IMR-90 (cell line): Measurements from ENCODE around the gene SLC9A9. TPM values are rescaled to one million over a fixed set of nuclear protein-coding genes. Genes with fewer than 3 reads are reported as not detected.

ENCODE experiments used
- ATAC-seq: fragments of 200-7000 bp; cut with Tn5 transposase; 2 replicates; pipeline ENCODE4 v1.9.1; 2020; ENCODE audit warnings: low read depth, mild to moderate bottlenecking, moderate library complexity
- BruUV-seq: library from RNA; stranded (reverse); fragments of 400-500 nt; replicated peaks from 2 replicates; lab custom pipeline; 2021; lab: Mats Ljungman, UMichigan
- CTCF ChIA-PET: fragments of 300-600 bp; formaldehyde crosslinking; extraction: SDS; loops from one replicate; lab custom pipeline; 2021; ENCODE audit warnings: antibody characterized with exemption; lab: Yijun Ruan, JAX
- POLR2A ChIA-PET: fragments of 300-600 bp; sonication (Branson Sonifier 250); formaldehyde crosslinking; loops from one replicate; lab custom pipeline; 2022; ENCODE audit warnings: antibody characterized with exemption; ENCODE audit not compliant: unreplicated experiment; lab: Charles Lee
- DNase-seq: peaks from one replicate; pipeline ENCODE4 v3.0.0; 2013
- H2AFZ ChIP-seq: replicated peaks from 2 replicates; pipeline ENCODE3; 2013; ENCODE audit warnings: low read length, mild to moderate bottlenecking; ENCODE audit not compliant: poor library complexity
- H2AK5ac ChIP-seq: 2 replicates; pipeline ENCODE4 v1.6.1; 2013; ENCODE audit warnings: low read depth, low read length, inconsistent platforms
- H2AK9ac ChIP-seq: replicated peaks from 2 replicates; pipeline ENCODE3; 2013; ENCODE audit warnings: mild to moderate bottlenecking, low read depth, low read length, moderate library complexity; ENCODE audit not compliant: poor library complexity
- H2BK120ac ChIP-seq: 2 replicates; pipeline ENCODE4 v1.6.1; 2013; ENCODE audit warnings: low read depth, low read length, inconsistent platforms
- H2BK15ac ChIP-seq: 3 replicates; pipeline ENCODE4 v1.6.1; 2013; ENCODE audit warnings: low read depth, low read length, inconsistent platforms
- H2BK20ac ChIP-seq: 2 replicates; pipeline ENCODE4 v1.6.1; 2013; ENCODE audit warnings: low read depth, mild to moderate bottlenecking, inconsistent platforms, low read length, moderate library complexity
- H2BK5ac ChIP-seq: 2 replicates; pipeline ENCODE4 v1.6.1; 2013; ENCODE audit warnings: mild to moderate bottlenecking, low read depth, low read length, inconsistent platforms; ENCODE audit not compliant: poor library complexity, severe bottlenecking
- H3K14ac ChIP-seq: replicated peaks from 2 replicates; pipeline ENCODE4 v1.6.1; 2013; ENCODE audit warnings: low read depth, low read length, inconsistent platforms
- H3K18ac ChIP-seq: 2 replicates; pipeline ENCODE4 v1.6.1; 2013; ENCODE audit warnings: low read depth, low read length, control low read depth
- H3K23ac ChIP-seq: 2 replicates; pipeline ENCODE4 v1.6.1; 2013; ENCODE audit warnings: low read depth, low read length, inconsistent platforms
- H3K27ac ChIP-seq: 2 replicates; pipeline ENCODE4 v1.5.1; 2013; ENCODE audit warnings: mild to moderate bottlenecking, control low read depth, low read length; ENCODE audit not compliant: insufficient read depth
- H3K27me3 ChIP-seq: 2 replicates; pipeline ENCODE4 v1.6.1; 2013; ENCODE audit warnings: low read length; ENCODE audit not compliant: control insufficient read depth, insufficient read depth
- H3K36me3 ChIP-seq: 2 replicates; pipeline ENCODE4 v1.6.1; 2013; ENCODE audit warnings: low read length, mixed read lengths; ENCODE audit not compliant: control insufficient read depth, insufficient read depth
- H3K4ac ChIP-seq: 2 replicates; pipeline ENCODE4 v1.6.1; 2013; ENCODE audit warnings: low read depth, low read length, inconsistent platforms
- H3K4me1 ChIP-seq: 2 replicates; pipeline ENCODE4 v1.6.1; 2013; ENCODE audit warnings: low read length, mixed read lengths; ENCODE audit not compliant: control insufficient read depth, insufficient read depth
- H3K4me2 ChIP-seq: 2 replicates; pipeline ENCODE4 v1.6.1; 2013; ENCODE audit warnings: low read depth, mild to moderate bottlenecking, control low read depth, low read length, moderate library complexity
- H3K4me3 ChIP-seq: 2 replicates; pipeline ENCODE4 v1.5.1; 2013; ENCODE audit warnings: low read depth, mild to moderate bottlenecking, control low read depth, low read length, moderate library complexity; ENCODE audit not compliant: insufficient read depth
- H3K56ac ChIP-seq: 2 replicates; pipeline ENCODE4 v1.6.1; 2013; ENCODE audit warnings: low read length, inconsistent platforms; ENCODE audit not compliant: insufficient read depth; ENCODE audit errors: extremely low read depth
- H3K79me1 ChIP-seq, 2 experiments: 2 replicates each; pipeline ENCODE4 v1.6.1; 2013; ENCODE audit warnings: low read length in 2 of 2, inconsistent platforms in 1 of 2, low read depth in 1 of 2
- H3K9ac ChIP-seq: 2 replicates; pipeline ENCODE4 v1.6.1; 2013; ENCODE audit warnings: low read depth, low read length, control low read depth
- H3K9me1 ChIP-seq: 2 replicates; pipeline ENCODE4 v1.6.1; 2013; ENCODE audit warnings: low read length, inconsistent platforms; ENCODE audit not compliant: insufficient read depth
- H3K9me3 ChIP-seq: 2 replicates; pipeline ENCODE4 v1.6.1; 2013; ENCODE audit warnings: low read length; ENCODE audit not compliant: control insufficient read depth, insufficient read depth
- H4K20me1 ChIP-seq: 2 replicates; pipeline ENCODE4 v1.6.1; 2013; ENCODE audit warnings: low read length, inconsistent platforms; ENCODE audit not compliant: insufficient read depth
- H4K5ac ChIP-seq: 2 replicates; pipeline ENCODE4 v1.6.1; 2013; ENCODE audit warnings: mild to moderate bottlenecking, low read depth, low read length, control low read depth
- H4K8ac ChIP-seq, 2 experiments: 2 replicates each; pipeline ENCODE4 v1.6.1; 2013; ENCODE audit warnings: low read depth in 2 of 2, low read length in 2 of 2, control low read depth in 1 of 2, inconsistent platforms in 1 of 2
- H4K91ac ChIP-seq: 2 replicates; pipeline ENCODE4 v1.6.1; 2013; ENCODE audit warnings: low read depth, low read length, inconsistent platforms; ENCODE audit not compliant: insufficient read depth
- BHLHE40 ChIP-seq: fragments of 150-350 bp; IDR thresholded peaks from 2 replicates; pipeline ENCODE4 v1.6.1; 2016; ENCODE audit warnings: mild to moderate bottlenecking, low read depth, low read length
- CEBPB ChIP-seq: IDR thresholded peaks from 2 replicates; pipeline ENCODE4 v1.6.1; 2012; ENCODE audit warnings: low read depth, low read length, improper control_type of control experiment
- CHD1 ChIP-seq: IDR thresholded peaks from 2 replicates; pipeline ENCODE4 v1.6.1; 2012; ENCODE audit warnings: low read depth, low read length, improper control_type of control experiment
- CTCF ChIP-seq: conservative IDR thresholded peaks from 2 replicates; pipeline ENCODE4 v1.5.1; 2012; ENCODE audit warnings: mild to moderate bottlenecking, low read depth, low read length, improper control_type of control experiment
- ELK1 ChIP-seq: fragments of 150-350 bp; IDR thresholded peaks from 2 replicates; pipeline ENCODE4 v1.6.1; 2016; ENCODE audit warnings: low read depth, mild to moderate bottlenecking, low read length, moderate library complexity, borderline replicate concordance
- FOS ChIP-seq: fragments of 150-350 bp; IDR thresholded peaks from 2 replicates; pipeline ENCODE4 v1.6.1; 2016; ENCODE audit warnings: low read depth, low read length
- MAFK ChIP-seq: IDR thresholded peaks from 2 replicates; pipeline ENCODE4 v1.6.1; 2012; ENCODE audit warnings: low read depth, low read length, improper control_type of control experiment
- MXI1 ChIP-seq: IDR thresholded peaks from 2 replicates; pipeline ENCODE4 v1.6.1; 2012; ENCODE audit warnings: low read depth, mild to moderate bottlenecking, low read length, moderate library complexity, borderline replicate concordance
- NFE2L2 ChIP-seq: fragments of 150-350 bp; IDR thresholded peaks from 2 replicates; pipeline ENCODE4 v1.6.1; 2016; ENCODE audit warnings: low read depth, mild to moderate bottlenecking, low read length
- POLR2A ChIP-seq: IDR thresholded peaks from 2 replicates; pipeline ENCODE4 v1.6.1; 2012; ENCODE audit warnings: mild to moderate bottlenecking, low read depth, low read length
- RAD21 ChIP-seq: IDR thresholded peaks from 2 replicates; pipeline ENCODE4 v1.6.1; 2012; ENCODE audit warnings: low read length, improper control_type of control experiment
- RCOR1 ChIP-seq: IDR thresholded peaks from 2 replicates; pipeline ENCODE4 v1.6.1; 2012; ENCODE audit warnings: mild to moderate bottlenecking, low read length, improper control_type of control experiment; ENCODE audit not compliant: insufficient replicate concordance
- RFX5 ChIP-seq: IDR thresholded peaks from 2 replicates; pipeline ENCODE4 v1.8.0; 2012; ENCODE audit warnings: low read depth, mild to moderate bottlenecking, low read length, moderate library complexity
- SMC3 ChIP-seq: fragments of 150-350 bp; IDR thresholded peaks from 2 replicates; pipeline ENCODE4 v1.6.1; 2016; ENCODE audit warnings: low read depth, mild to moderate bottlenecking, antibody characterized with exemption, low read length, moderate library complexity
- WGBS, 2 experiments: methylation state at CpG; one replicate each; pipeline versions ENCODE4 v1.1.5 to v1.1.7; 2013; ENCODE audit warnings: missing lambda C conversion rate in 2 of 2; ENCODE audit not compliant: insufficient read length in 1 of 2; ENCODE audit errors: extremely low coverage in 2 of 2; 5-methylcytosine and 5-hydroxymethylcytosine counted together
- dilution Hi-C: fragments of 300-500 bp; cut with HindIII; formaldehyde crosslinking; loops from one replicate; pipeline ENCODE4 v1.14.3; 2018; ENCODE audit warnings: low sequenced_read_pairs; ENCODE audit not compliant: unreplicated experiment
- in situ Hi-C: fragments of 300-500 bp; cut with MboI; formaldehyde crosslinking; loops from 3 replicates; pipeline ENCODE4 v1.14.3; 2019; ENCODE audit warnings: low sequenced_read_pairs, inconsistent platforms, mixed read lengths
- intact Hi-C: fragments of 100-400 bp; cut with micrococcal nuclease; formaldehyde crosslinking; loops from 2 replicates; pipeline ENCODE4 v1.10.0; 2022
- polyA plus RNA-seq, 3 experiments: library from polyadenylated mRNA; depleted of rRNA; stranded (reverse); fragments of >200 nt; gene quantifications; 2 replicates each; pipeline ENCODE4 v1.2.3, GENCODE V29; 2012; ENCODE audit warnings: low replicate concordance in 1 of 3
- total RNA-seq: library from RNA; depleted of rRNA; stranded (reverse); fragments of >200 nt; gene quantifications from 2 replicates; pipeline ENCODE4 v1.2.3, GENCODE V29; 2012
- TF ChIP-seq, protein P1 (sequence below): fragments of 150-350 bp; IDR thresholded peaks from 2 replicates; pipeline ENCODE4 v1.6.1; 2017; ENCODE audit warnings: mild to moderate bottlenecking, antibody characterized with exemption, low read length, low read depth

SLC9A9 gene
- total and polyA plus RNA-seq, 2 of the 4 experiments (the other 2 are of a cell fraction): 1.4 to 2.3 TPM

GRCh38 chr3:143314251-143315093 lies 533.8 kb downstream of the SLC9A9 start:
- Histone ChIP-seq H3K36me3 (no peaks in the 10 kb centered on the region), H3K14ac (no peak overlapping the region), H3K4me1 (no peaks in the 10 kb centered on the region), H4K20me1 (no peaks in the 10 kb centered on the region), H2BK5ac (no peak overlapping the region), H2BK120ac (no peak overlapping the region), H2AK5ac (no peak overlapping the region), H3K18ac (no peak overlapping the region), H3K4ac (no peak overlapping the region), H3K23ac (no peak overlapping the region), H3K79me1 (no peaks in the 10 kb centered on the region), H2AFZ (no peak overlapping the region), H2AK9ac (no peak overlapping the region), H3K4me2 (no peak overlapping the region; the same call in 1 of the 2 replicates), H3K4me3 (no peak overlapping the region), H4K5ac (no peak overlapping the region), H3K56ac (no peak overlapping the region), H4K91ac (no peak overlapping the region), H3K9me1 (no peaks in the 10 kb centered on the region), H3K27ac (no peak overlapping the region), H4K8ac (no peak overlapping the region), H3K9ac (no peak overlapping the region), H2BK15ac (no peak overlapping the region), H2BK20ac (no peak overlapping the region), H3K27me3 (peaks cover 3% of the 10 kb centered on the region), H3K9me3 (no peaks in the 10 kb centered on the region)
- ChIA-PET CTCF (no interaction called here), POLR2A (no interaction called here)
- 20% methylated on average over 2 of the region's 9 CpGs; no CpG with 5 or more reads in 1 of the 2 experiments for WGBS, 2 experiments
- ATAC-seq: no peak
- intact Hi-C loops (no loop called here), in situ Hi-C loops (no loop called here), dilution Hi-C loops (no loop called here)
- no peak for DNase-seq
- BruUV-seq: no TSS peak
- TF ChIP-seq ELK1: no peak
- no peak for TF ChIP-seq RFX5
- no peak for TF ChIP-seq RAD21
- TF ChIP-seq MXI1: no peak
- TF ChIP-seq POLR2A: no peak
- TF ChIP-seq CHD1: no peak
- TF ChIP-seq SMC3: no peak
- TF ChIP-seq BHLHE40: no peak
- no peak for TF ChIP-seq RCOR1
- TF ChIP-seq FOS: no peak
- no peak for TF ChIP-seq NFE2L2
- TF ChIP-seq MAFK: no peak
- TF ChIP-seq CEBPB: no peak
- TF ChIP-seq, protein P1, sequence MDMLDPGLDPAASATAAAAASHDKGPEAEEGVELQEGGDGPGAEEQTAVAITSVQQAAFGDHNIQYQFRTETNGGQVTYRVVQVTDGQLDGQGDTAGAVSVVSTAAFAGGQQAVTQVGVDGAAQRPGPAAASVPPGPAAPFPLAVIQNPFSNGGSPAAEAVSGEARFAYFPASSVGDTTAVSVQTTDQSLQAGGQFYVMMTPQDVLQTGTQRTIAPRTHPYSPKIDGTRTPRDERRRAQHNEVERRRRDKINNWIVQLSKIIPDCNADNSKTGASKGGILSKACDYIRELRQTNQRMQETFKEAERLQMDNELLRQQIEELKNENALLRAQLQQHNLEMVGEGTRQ: no peak
- TF ChIP-seq CTCF: no peak
